ENCODE data around the gene NHLRC2.
"Not testable (repeated sequence)": the region's sequence is repeated elsewhere in the genome, so short reads cannot be mapped to it uniquely, and the experiment has no call there.

GRCh38 chr10:113828567-113828966 lies 25.9 kb upstream of the NHLRC2 start:
- TF ChIP-seq CTCF, EZH2phosphoT487 (IDR thresholded peaks at IDR 0.05): not testable (repeated sequence)

Data from neural progenitor cell (in vitro differentiated cells).